22Rv1 (cell line): Measurements from ENCODE around the gene FLNA.

Experiments used
- CTCF ChIP-seq: fragments of 450-650 bp; IDR thresholded peaks from 2 replicates; pipeline ENCODE4 v1.5.1; 2017; ENCODE audit warnings: mild to moderate bottlenecking
- ZFX ChIP-seq: fragments of 450-650 bp; IDR thresholded peaks from 2 replicates; pipeline ENCODE4 v1.6.1; 2017; ENCODE audit warnings: antibody characterized with exemption, borderline replicate concordance

DNA sequence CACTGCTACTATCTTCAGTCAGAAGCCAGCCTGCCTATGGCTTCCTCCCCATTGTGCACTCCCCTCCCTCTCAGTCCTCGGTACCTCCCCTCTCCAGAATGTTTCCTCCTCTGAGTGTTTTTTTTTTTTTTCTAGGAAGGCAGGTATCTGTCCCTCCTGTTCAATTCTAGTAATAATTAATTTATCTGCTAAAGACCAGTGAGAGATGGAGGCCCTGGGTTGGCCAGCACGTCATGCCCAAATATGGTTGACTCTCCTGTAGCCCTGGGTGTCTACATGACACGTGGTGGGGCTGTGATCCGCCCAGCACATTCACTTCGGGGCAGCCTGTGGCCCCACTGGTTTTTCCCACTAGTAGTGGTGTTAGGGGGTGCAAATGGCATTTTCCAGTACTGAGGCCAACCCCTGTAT lies 1.8 kb downstream of the FLNA start:
- TF ChIP-seq CTCF: no peak
- no peak for TF ChIP-seq ZFX
